ENCODE data around the gene ZNF791. TPM values are rescaled to one million over a fixed set of nuclear protein-coding genes. Genes with fewer than 3 reads are reported as not detected.

Gene ZNF791
- total and polyA plus RNA-seq, 2 of the 13 experiments (the other 11 are each of a cell fraction or from before 2014, with no cell fraction given), result 12.8 to 17.4 TPM

- TF ChIP-seq HIVEP1 (CRISPR knock-in tag; IDR thresholded peaks at IDR 0.05) (0 out of 2 replicates have a peak, but pooled peaks have one; percentile 8), ZNF513 (CRISPR knock-in tag; conservative IDR thresholded peaks at IDR 0.05) (no peak), ARID4A (CRISPR knock-in tag; IDR thresholded peaks at IDR 0.05; ENCODE audit: borderline replicate concordance) (peak; percentile 93), ZNF280D (CRISPR knock-in tag; IDR thresholded peaks at IDR 0.05) (no peak), ZNF709 (CRISPR knock-in tag; IDR thresholded peaks at IDR 0.05) (no peak), ZNF547 (CRISPR knock-in tag; IDR thresholded peaks at IDR 0.05) (no peak; the same call in 1 of the 2 replicates), E2F1 (CRISPR knock-in tag; IDR thresholded peaks at IDR 0.05) (0 out of 2 replicates have a peak, but pooled peaks have one; percentile 41), ZBTB7B (CRISPR knock-in tag; IDR thresholded peaks at IDR 0.05) (no peak; the same call in 1 of the 2 replicates), TFDP2 (CRISPR knock-in tag; IDR thresholded peaks at IDR 0.05) (peak; percentile 55; the same call in 1 of the 2 replicates), SMARCC2 (IDR thresholded peaks at IDR 0.05) (no peak), BRD4 (CRISPR knock-in tag; IDR thresholded peaks at IDR 0.05) (no peak), FOXC1 (CRISPR knock-in tag; IDR thresholded peaks at IDR 0.05; ENCODE audit: borderline replicate concordance) (peak; percentile 87; the same call in 1 of the 2 replicates), SP140L (CRISPR knock-in tag; IDR thresholded peaks at IDR 0.05; ENCODE audit: borderline replicate concordance) (no peak), PTBP1 (IDR thresholded peaks at IDR 0.05; ENCODE audit: low read depth, low read length, poor library complexity, severe bottlenecking) (no peak), ZMYM4 (CRISPR knock-in tag; IDR thresholded peaks at IDR 0.05) (no peak; the same call in none of the 2 replicates)
Observed at GRCh38 chr19:12669270-12670158, 58.8 kb downstream of the ZNF791 start (continued).
